Measurements from ENCODE around the gene ATRX.
A peak's percentile ranks its signal among the peaks of the same experiment; 100 is the strongest.
"Not testable (repeated sequence)": the region's sequence is repeated elsewhere in the genome, so short reads cannot be mapped to it uniquely, and the experiment has no call there.

ATRX gene

GRCh38 chrX:77740376-77740905, 45.6 kb downstream of the ATRX start:
- no peak for DNase-seq (ENCODE audit: low spot score)

GRCh38 chrX:77733342-77733741, 52.7 kb downstream of the ATRX start:
- no peak for DNase-seq (ENCODE audit: low spot score)

- no peak for DNase-seq (ENCODE audit: low spot score)
These were observed 54.1 kb downstream of the ATRX start for GRCh38 chrX:77731821-77732419.

GRCh38 chrX:77726095-77726494, 59.9 kb downstream of the ATRX start:
- not testable (repeated sequence) for DNase-seq (ENCODE audit: low spot score)

GRCh38 chrX:77723681-77724080, 62.3 kb downstream of the ATRX start:
- DNase-seq (ENCODE audit: low spot score): no peak

GRCh38 chrX:77719388-77719787, 66.6 kb downstream of the ATRX start:
- DNase-seq (ENCODE audit: low spot score): no peak

DNA sequence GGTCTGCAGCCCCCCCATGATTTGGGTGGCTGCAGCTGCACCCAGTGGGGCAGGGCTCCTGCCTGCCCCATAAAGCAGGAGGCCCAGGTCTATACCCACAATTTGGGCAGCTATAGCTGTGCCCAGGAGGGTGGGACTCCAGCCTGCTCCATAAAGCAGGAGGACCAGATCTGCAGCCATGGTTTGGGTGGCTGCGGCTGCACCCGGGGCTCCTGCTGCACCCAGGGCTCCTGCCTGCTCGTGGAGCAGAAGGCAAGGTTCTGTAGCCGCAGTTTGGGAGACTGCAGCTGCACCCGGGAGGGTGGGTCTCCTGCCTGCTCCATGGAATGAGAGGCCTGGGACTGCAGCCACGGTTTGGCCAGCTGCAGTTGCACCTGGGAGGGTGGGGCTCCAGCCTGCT, 81.1 kb downstream of the ATRX start:
- no peak for DNase-seq (ENCODE audit: low spot score)

GRCh38 chrX:77698242-77698641, 87.8 kb downstream of the ATRX start:
- no peak for DNase-seq (ENCODE audit: low spot score)

DNA sequence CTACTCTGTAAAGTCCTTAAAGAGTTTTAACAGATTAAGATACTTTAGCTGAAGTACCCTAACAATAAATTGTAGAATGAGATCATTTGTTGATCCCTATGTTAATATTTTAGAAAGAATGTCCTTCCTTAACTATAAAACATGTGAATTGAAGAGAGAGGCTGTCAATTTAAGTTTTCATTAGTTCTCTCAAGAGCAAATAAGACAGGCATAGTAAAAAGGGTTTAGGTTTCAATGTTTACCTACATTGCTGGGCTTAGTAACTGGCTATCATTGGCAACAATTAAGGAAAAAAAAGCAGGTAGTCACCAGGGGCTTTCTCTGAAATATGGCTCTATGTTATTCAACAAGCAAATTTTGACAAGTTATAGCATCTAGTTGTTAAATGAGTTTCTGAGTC, 91.5 kb downstream of the ATRX start:
- DNase-seq (ENCODE audit: low spot score): no peak

DNA sequence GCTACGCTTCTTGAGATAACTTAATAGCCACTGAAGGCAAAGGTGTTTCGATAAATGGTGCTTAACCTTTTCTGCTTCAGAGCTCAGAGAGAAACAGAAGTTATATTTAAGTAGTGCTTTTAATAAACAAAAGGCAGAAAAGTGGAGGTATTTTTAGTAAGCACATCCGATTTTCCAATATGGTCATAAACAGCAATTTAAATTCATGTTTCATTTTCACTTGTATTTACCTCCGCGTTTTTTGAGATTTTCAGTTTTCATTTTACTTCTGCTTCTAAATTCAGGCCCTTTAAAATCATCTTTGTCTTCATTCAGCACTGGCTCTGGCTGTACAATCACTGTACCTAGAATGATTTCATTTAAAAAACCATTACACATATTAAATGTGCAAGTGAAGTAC, 92.4 kb downstream of the ATRX start:
- no peak for DNase-seq (ENCODE audit: low spot score)

DNA sequence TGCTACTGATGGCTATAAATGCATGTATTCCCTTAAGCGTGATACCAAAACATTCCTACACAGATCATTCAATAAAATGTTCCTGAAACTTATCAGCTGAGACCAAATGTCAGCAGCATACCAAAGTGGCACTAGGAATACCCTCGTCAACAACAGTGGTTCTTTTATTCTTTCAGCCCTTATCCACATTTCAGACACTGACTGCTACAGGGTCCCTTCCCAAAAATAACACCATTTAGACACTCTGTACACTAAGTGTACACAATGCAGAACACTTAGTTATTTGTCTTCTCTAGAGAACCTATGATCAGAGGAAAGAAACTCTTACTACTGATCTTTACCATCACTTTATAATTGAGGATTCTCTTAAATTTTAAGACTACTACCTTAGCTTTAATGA, 94.1 kb downstream of the ATRX start:
- no peak for DNase-seq (ENCODE audit: low spot score)

DNA sequence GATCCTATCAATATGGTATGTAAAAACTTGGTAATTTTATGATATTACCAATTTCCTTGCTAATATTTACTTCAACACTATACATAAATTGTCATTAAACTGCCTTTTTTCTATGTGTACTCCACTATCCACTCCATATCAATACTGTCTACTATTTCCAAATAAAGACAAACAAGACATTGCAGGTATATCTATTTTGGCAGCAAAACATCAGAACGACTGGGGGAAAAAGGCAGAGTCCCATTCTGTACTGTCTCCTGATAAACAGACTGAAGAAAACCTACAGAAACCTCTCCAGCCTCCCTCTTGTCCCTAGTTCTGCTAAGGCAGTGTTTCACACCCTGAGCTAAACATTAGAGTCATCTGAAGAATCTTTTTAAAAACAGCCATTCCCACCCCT, 96.6 kb downstream of the ATRX start:
- DNase-seq (ENCODE audit: low spot score): no peak

GRCh38 chrX:77685683-77686082, 100.3 kb downstream of the ATRX start:
- not testable (repeated sequence) for DNase-seq (ENCODE audit: low spot score)

DNA sequence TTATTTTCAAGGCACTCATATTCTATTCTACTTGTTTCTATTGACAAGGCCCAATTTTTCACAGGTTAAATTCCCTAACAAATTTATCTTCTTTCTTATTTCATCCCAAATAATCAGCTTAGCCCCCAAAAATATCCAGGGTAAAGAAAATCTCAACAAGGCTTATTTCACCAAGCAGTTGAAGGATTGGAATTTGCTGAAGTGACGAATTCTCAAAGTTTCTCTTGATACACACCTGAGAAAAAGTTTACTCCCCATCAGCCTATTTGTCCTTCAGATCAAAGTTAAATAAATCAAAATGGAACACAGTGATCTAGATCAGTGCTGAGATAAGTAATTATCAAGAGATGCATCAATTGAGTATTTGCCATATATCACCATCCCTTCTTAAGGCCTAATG, 106.9 kb downstream of the ATRX start:
- no peak for DNase-seq (ENCODE audit: low spot score)

- DNase-seq (ENCODE audit: low spot score): no peak
These were observed 110.0 kb downstream of the ATRX start for GRCh38 chrX:77675986-77676385.

- DNase-seq (ENCODE audit: low spot score): peak; percentile 70
These were observed 117.4 kb downstream of the ATRX start for GRCh38 chrX:77668391-77669237.

DNA sequence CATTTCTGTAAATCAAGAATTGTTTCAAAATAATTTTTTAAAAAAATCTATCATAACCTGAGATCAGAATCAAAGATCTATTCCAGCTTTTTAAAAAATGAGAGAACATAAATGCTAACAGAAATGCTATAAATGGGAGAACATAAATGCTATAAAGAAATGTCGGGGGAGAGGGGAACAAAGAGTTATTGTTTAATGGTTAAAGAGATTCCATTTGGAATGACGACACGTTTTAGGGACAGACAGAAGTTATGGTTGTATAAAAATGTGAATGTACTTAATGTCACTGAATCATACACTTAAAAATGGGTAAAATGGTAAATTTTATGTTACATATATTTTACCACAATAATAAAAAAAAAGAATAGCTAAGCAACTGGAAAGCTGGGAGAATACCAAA, 127.1 kb downstream of the ATRX start:
- no peak for DNase-seq (ENCODE audit: low spot score)

- DNase-seq (ENCODE audit: low spot score): no peak
These were observed 133.9 kb downstream of the ATRX start for GRCh38 chrX:77652095-77652494.

GRCh38 chrX:77640702-77641101, 145.3 kb downstream of the ATRX start:
- DNase-seq (ENCODE audit: low spot score): no peak

DNA sequence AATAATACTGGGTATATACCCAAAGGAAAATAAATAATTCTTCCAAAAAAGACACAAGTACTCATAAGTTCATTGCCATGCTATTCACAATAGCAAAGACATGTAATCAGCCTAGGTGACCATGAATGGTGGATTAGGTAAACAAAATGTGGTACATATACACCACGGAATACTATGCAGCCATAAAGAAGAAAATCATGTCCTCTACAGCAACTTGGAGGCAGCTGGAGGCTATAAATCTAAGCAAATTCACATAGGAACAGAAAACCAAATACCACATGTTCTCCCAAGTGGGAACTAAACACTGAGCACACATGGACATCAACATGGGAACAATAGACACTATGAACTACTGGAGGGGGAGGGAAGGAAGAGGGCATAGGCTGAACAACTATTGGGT, 146.2 kb downstream of the ATRX start:
- no peak for DNase-seq (ENCODE audit: low spot score)

GRCh38 chrX:77638397-77638796, 147.6 kb downstream of the ATRX start:
- DNase-seq (ENCODE audit: low spot score): no peak

GRCh38 chrX:77635373-77635772, 150.6 kb downstream of the ATRX start:
- no peak for DNase-seq (ENCODE audit: low spot score)

GRCh38 chrX:77628294-77629025, 157.6 kb downstream of the ATRX start:
- DNase-seq (ENCODE audit: low spot score): peak; percentile 18
